ENCODE measurements around the gene GLO1. TPM values are rescaled to one million over a fixed set of nuclear protein-coding genes. Genes with fewer than 3 reads are reported as not detected.

The GLO1 gene
- polyA plus RNA-seq, 3 donors, result 11.4 to 68.6 (median 62.6) TPM

- H3K79me2 ChIP-seq (ENCODE audit: insufficient read depth, low read length), result peaks cover 8% of the 10 kb centered on the region
- H3K4me2 ChIP-seq (replicated peaks; ENCODE audit: extremely low read depth, low read length, poor library complexity, severe bottlenecking), result no peak overlapping the region
- intact Hi-C loops (cut with micrococcal nuclease), result no loop called here
- TF ChIP-seq, protein P1, sequence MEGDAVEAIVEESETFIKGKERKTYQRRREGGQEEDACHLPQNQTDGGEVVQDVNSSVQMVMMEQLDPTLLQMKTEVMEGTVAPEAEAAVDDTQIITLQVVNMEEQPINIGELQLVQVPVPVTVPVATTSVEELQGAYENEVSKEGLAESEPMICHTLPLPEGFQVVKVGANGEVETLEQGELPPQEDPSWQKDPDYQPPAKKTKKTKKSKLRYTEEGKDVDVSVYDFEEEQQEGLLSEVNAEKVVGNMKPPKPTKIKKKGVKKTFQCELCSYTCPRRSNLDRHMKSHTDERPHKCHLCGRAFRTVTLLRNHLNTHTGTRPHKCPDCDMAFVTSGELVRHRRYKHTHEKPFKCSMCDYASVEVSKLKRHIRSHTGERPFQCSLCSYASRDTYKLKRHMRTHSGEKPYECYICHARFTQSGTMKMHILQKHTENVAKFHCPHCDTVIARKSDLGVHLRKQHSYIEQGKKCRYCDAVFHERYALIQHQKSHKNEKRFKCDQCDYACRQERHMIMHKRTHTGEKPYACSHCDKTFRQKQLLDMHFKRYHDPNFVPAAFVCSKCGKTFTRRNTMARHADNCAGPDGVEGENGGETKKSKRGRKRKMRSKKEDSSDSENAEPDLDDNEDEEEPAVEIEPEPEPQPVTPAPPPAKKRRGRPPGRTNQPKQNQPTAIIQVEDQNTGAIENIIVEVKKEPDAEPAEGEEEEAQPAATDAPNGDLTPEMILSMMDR (IDR thresholded peaks at IDR 0.05), result no peak
- no peak overlapping the region for H3K9ac ChIP-seq (ENCODE audit: insufficient read depth, low read length, poor library complexity, severe bottlenecking)
- peaks cover 0 to 6% (median 4%) of the 10 kb centered on the region in 7 donors for H3K9me3 Mint-ChIP-seq
- H3K4me3 Mint-ChIP-seq, result no peak overlapping the region
- peak overlapping the region in 1 of 7 donors; percentile 27 for H3K27ac Mint-ChIP-seq
- H3K4me3 ChIP-seq (replicated peaks in 1 of 3; ENCODE audit: low read depth in 2 of 3, low read length in 3 of 3), result no peak overlapping the region
- no peak for DNase-seq
- H3K27me3 Mint-ChIP-seq (ENCODE audit: low read depth in 3 of 3), result no peaks in the 10 kb centered on the region
- no peaks in the 10 kb centered on the region for H4K20me1 ChIP-seq (ENCODE audit: insufficient read depth, low read length)
- H3K36me3 Mint-ChIP-seq, result peaks cover 13 to 20% of the 10 kb centered on the region in 2 donors
- peaks cover 3 to 17% of the 10 kb centered on the region in 2 donors for H3K36me3 ChIP-seq (replicated peaks in 1 of 2; ENCODE audit: control insufficient read depth in 1 of 2, insufficient read depth in 2 of 2, low read length in 2 of 2)
- no peaks in the 10 kb centered on the region for H3K4me1 ChIP-seq (ENCODE audit: control insufficient read depth in 1 of 2, insufficient read depth in 2 of 2, low read length in 2 of 2)
- H3K27ac ChIP-seq (ENCODE audit: low read depth in 1 of 2, low read length in 2 of 2), result no peak overlapping the region
- 90% methylated on average over 2 of the region's 2 CpGs for WGBS (ENCODE audit: insufficient coverage)
- H3K27me3 ChIP-seq (ENCODE audit: control insufficient read depth in 2 of 2, insufficient read depth in 2 of 2, low read length in 2 of 2), result no peaks in the 10 kb centered on the region
- peaks cover 19% of the 10 kb centered on the region for H3K4me1 Mint-ChIP-seq
- H3K9me3 ChIP-seq (replicated peaks in 1 of 2; ENCODE audit: control insufficient read depth in 1 of 2, insufficient read depth in 1 of 2, low read length in 2 of 2), result peaks cover 0 to 4% of the 10 kb centered on the region in 2 donors
- no peak overlapping the region for H2AFZ ChIP-seq (ENCODE audit: insufficient read depth, low read depth, low read length, poor library complexity, severe bottlenecking)
These were observed 15.9 kb downstream of the GLO1 start for GRCh38 chr6:38687043-38687353.

DNA sequence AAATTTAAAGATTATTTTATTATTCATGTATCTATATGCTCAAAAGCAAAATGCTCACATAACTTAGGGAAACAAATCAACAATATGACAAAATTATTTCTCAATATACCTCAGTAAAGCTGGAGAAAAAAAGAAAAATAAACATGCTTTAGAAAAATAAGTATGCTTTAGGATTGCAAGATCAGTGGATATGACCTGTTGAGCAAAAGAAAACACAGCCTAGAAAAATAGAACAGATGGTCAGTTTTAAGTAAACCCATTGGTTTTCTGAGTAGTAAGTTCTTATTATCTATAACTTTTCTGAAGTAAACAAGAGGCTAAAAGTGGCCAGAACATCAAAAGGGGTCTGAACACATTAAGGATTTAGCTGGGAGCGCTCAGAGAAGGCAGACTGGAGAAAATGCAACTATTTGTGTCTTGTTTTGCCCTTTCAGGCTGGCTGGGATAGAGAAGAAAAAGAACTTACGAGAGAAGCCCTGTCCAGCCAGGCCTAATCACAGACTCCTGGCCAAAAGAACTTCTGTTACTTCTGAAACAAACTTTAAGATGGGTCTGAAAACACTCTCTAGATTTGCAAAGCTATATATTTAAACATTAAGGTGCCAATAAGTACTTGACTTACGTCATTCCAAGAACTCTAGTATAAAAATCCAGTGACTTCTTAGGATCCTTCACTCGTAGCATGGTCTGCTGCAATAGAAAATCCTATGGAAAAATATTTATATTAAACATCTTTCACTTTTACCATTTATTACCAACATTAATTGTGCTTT, 16.5 kb downstream of the GLO1 start:
- intact Hi-C loops (cut with micrococcal nuclease), result no loop called here
- Histone ChIP-seq H3K27ac (ENCODE audit: low read depth in 1 of 2, low read length in 2 of 2) (no peak overlapping the region), H3K4me1 (ENCODE audit: control insufficient read depth in 1 of 2, insufficient read depth in 2 of 2, low read length in 2 of 2) (no peaks in the 10 kb centered on the region), H3K4me3 (replicated peaks in 1 of 3; ENCODE audit: low read depth in 2 of 3, low read length in 3 of 3) (no peak overlapping the region), H3K4me2 (replicated peaks; ENCODE audit: extremely low read depth, low read length, poor library complexity, severe bottlenecking) (no peak overlapping the region), H2AFZ (ENCODE audit: insufficient read depth, low read depth, low read length, poor library complexity, severe bottlenecking) (no peak overlapping the region), H3K9ac (ENCODE audit: insufficient read depth, low read length, poor library complexity, severe bottlenecking) (no peak overlapping the region), H3K9me3 (replicated peaks in 1 of 2; ENCODE audit: control insufficient read depth in 1 of 2, insufficient read depth in 1 of 2, low read length in 2 of 2) (peaks cover 0 to 4% of the 10 kb centered on the region in 2 donors), H3K79me2 (ENCODE audit: insufficient read depth, low read length) (peaks cover 8% of the 10 kb centered on the region), H4K20me1 (ENCODE audit: insufficient read depth, low read length) (no peaks in the 10 kb centered on the region), H3K36me3 (replicated peaks in 1 of 2; ENCODE audit: control insufficient read depth in 1 of 2, insufficient read depth in 2 of 2, low read length in 2 of 2) (peaks cover 3 to 17% of the 10 kb centered on the region in 2 donors), H3K27me3 (ENCODE audit: control insufficient read depth in 2 of 2, insufficient read depth in 2 of 2, low read length in 2 of 2) (no peaks in the 10 kb centered on the region)
- H3K36me3 Mint-ChIP-seq, result peaks cover 19 to 20% of the 10 kb centered on the region in 2 donors
- no peak for DNase-seq
- H3K27me3 Mint-ChIP-seq (ENCODE audit: low read depth in 3 of 3), result peaks cover 0 to 1% (median 0%) of the 10 kb centered on the region in 3 donors
- peaks cover 0 to 5% (median 4%) of the 10 kb centered on the region in 7 donors for H3K9me3 Mint-ChIP-seq
- H3K4me1 Mint-ChIP-seq, result peaks cover 24% of the 10 kb centered on the region
- TF ChIP-seq, protein P1 (IDR thresholded peaks at IDR 0.05), result no peak
- H3K4me3 Mint-ChIP-seq, result no peak overlapping the region
- 90% methylated on average over 2 of the region's 4 CpGs for WGBS (ENCODE audit: insufficient coverage)
- no peak overlapping the region for H3K27ac Mint-ChIP-seq

Measured in CD14-positive monocyte (primary cell).